Activated effector memory CD4-positive, alpha-beta T cell treated with anti-CD3 and anti-CD28 coated beads, Interleukin-2, amount 50 U/mL, for 16 hours (primary cell): ENCODE measurements around the gene PLCB1.
"Not testable (repeated sequence)": the region's sequence is repeated elsewhere in the genome, so short reads cannot be mapped to it uniquely, and the experiment has no call there.

ENCODE experiments used
- DNase-seq: peaks from one replicate; pipeline ENCODE4 v3.0.0-alpha.2; 2020

PLCB1 gene

GRCh38 chr20:8424010-8424409, 291.9 kb downstream of the PLCB1 start:
- no peak for DNase-seq

GRCh38 chr20:8425016-8425415, 292.9 kb downstream of the PLCB1 start:
- DNase-seq, result no peak

- no peak for DNase-seq
Observed at GRCh38 chr20:8425802-8426201, 293.7 kb downstream of the PLCB1 start.

GRCh38 chr20:8427419-8428040, 295.5 kb downstream of the PLCB1 start:
- no peak for DNase-seq

GRCh38 chr20:8428988-8429387, 296.9 kb downstream of the PLCB1 start:
- no peak for DNase-seq

GRCh38 chr20:8431538-8432434, 299.7 kb downstream of the PLCB1 start:
- DNase-seq, result no peak

GRCh38 chr20:8432435-8433148, 300.5 kb downstream of the PLCB1 start:
- DNase-seq, result no peak

- no peak for DNase-seq
Observed at GRCh38 chr20:8433291-8433690, 301.2 kb downstream of the PLCB1 start.

- no peak for DNase-seq
Observed at GRCh38 chr20:8434326-8434876, 302.3 kb downstream of the PLCB1 start.

- DNase-seq, result no peak
Observed at GRCh38 chr20:8435285-8436035, 303.4 kb downstream of the PLCB1 start.

- not testable (repeated sequence) for DNase-seq
Observed at GRCh38 chr20:8436938-8437337, 304.9 kb downstream of the PLCB1 start.

GRCh38 chr20:8438748-8439147, 306.7 kb downstream of the PLCB1 start:
- no peak for DNase-seq

- no peak for DNase-seq
Observed at GRCh38 chr20:8443464-8444072, 311.5 kb downstream of the PLCB1 start.

GRCh38 chr20:8447262-8448120, 315.4 kb downstream of the PLCB1 start:
- no peak for DNase-seq

- no peak for DNase-seq
Observed at GRCh38 chr20:8449123-8449522, 317.1 kb downstream of the PLCB1 start.

GRCh38 chr20:8454137-8454712, 322.2 kb downstream of the PLCB1 start:
- no peak for DNase-seq

GRCh38 chr20:8456765-8457164, 324.7 kb downstream of the PLCB1 start:
- DNase-seq, result no peak

GRCh38 chr20:8457978-8458377, 325.9 kb downstream of the PLCB1 start:
- no peak for DNase-seq

GRCh38 chr20:8461186-8461585, 329.1 kb downstream of the PLCB1 start:
- DNase-seq, result no peak

GRCh38 chr20:8464368-8464767, 332.3 kb downstream of the PLCB1 start:
- DNase-seq, result no peak

- DNase-seq, result not testable (repeated sequence)
Observed at GRCh38 chr20:8466781-8467180, 334.7 kb downstream of the PLCB1 start.
